KMS-11 (cell line): ENCODE results near the gene FOXN1.

ENCODE experiments used
- H2AFZ ChIP-seq: fragments of 200-600 bp; sonication (generic); 2 replicates; pipeline ENCODE4 v1.6.1; 2016; ENCODE audit warnings: antibody characterized with exemption, mixed run types, low read depth
- H3K27ac ChIP-seq: fragments of 200-600 bp; sonication (generic); 2 replicates; pipeline ENCODE4 v1.6.1; 2016; ENCODE audit warnings: mild to moderate bottlenecking, mixed run types
- H3K27me3 ChIP-seq: fragments of 200-600 bp; sonication (generic); 2 replicates; pipeline ENCODE4 v1.6.1; 2017; ENCODE audit warnings: mild to moderate bottlenecking, low read depth, mixed run types, moderate library complexity; ENCODE audit not compliant: insufficient read depth
- H3K36me3 ChIP-seq: fragments of 200-600 bp; sonication (generic); 2 replicates; pipeline ENCODE4 v1.6.1; 2017; ENCODE audit warnings: mild to moderate bottlenecking, mixed run types; ENCODE audit not compliant: insufficient read depth
- H3K4me1 ChIP-seq: fragments of 200-600 bp; sonication (generic); 2 replicates; pipeline ENCODE4 v1.6.1; 2016; ENCODE audit warnings: mild to moderate bottlenecking, low read depth, mixed run types; ENCODE audit not compliant: poor library complexity, severe bottlenecking
- H3K4me2 ChIP-seq: fragments of 200-600 bp; sonication (generic); 2 replicates; pipeline ENCODE4 v1.7.0; 2016; ENCODE audit warnings: mild to moderate bottlenecking, mixed run types
- H3K4me3 ChIP-seq: fragments of 200-600 bp; sonication (generic); IDR thresholded peaks from 2 replicates; pipeline ENCODE4 v1.6.1; 2017; ENCODE audit warnings: low read depth, low read length, mixed read lengths; ENCODE audit not compliant: insufficient read depth
- H3K79me2 ChIP-seq: fragments of 200-600 bp; sonication (generic); 2 replicates; pipeline ENCODE4 v1.6.1; 2016; ENCODE audit warnings: low read depth, mixed run types; ENCODE audit not compliant: insufficient read depth
- H3K9ac ChIP-seq: fragments of 200-600 bp; sonication (generic); 2 replicates; pipeline ENCODE4 v1.6.1; 2016; ENCODE audit warnings: mild to moderate bottlenecking, mixed run types
- H4K20me1 ChIP-seq: fragments of 200-600 bp; sonication (generic); 2 replicates; pipeline ENCODE4 v1.6.1; 2016; ENCODE audit warnings: mild to moderate bottlenecking, mixed run types; ENCODE audit not compliant: insufficient read depth
- CTCF ChIP-seq: fragments of 200-600 bp; sonication (generic); conservative IDR thresholded peaks from 2 replicates; pipeline ENCODE4 v1.6.1; 2017; ENCODE audit warnings: low read depth, mild to moderate bottlenecking, antibody characterized with exemption, low read length, moderate library complexity, mixed read lengths

Gene FOXN1

GRCh38 chr17:28508211-28508724, 2.1 kb downstream of the FOXN1 start:
- Histone ChIP-seq H3K79me2 (no peaks in the 10 kb centered on the region), H3K27me3 (peaks cover 43% of the 10 kb centered on the region), H3K9ac (no peak overlapping the region), H4K20me1 (no peaks in the 10 kb centered on the region), H3K4me1 (no peaks in the 10 kb centered on the region), H2AFZ (no peak overlapping the region), H3K36me3 (no peaks in the 10 kb centered on the region), H3K4me2 (no peak overlapping the region), H3K27ac (no peak overlapping the region), H3K4me3 (no peak overlapping the region)
- TF ChIP-seq CTCF, result no peak

GRCh38 chr17:28509789-28510188, 3.6 kb downstream of the FOXN1 start:
- Histone ChIP-seq H3K9ac (no peak overlapping the region), H3K27ac (no peak overlapping the region), H3K4me2 (no peak overlapping the region), H3K4me3 (no peak overlapping the region), H3K79me2 (no peaks in the 10 kb centered on the region), H3K27me3 (peaks cover 56% of the 10 kb centered on the region), H4K20me1 (no peaks in the 10 kb centered on the region), H3K4me1 (no peaks in the 10 kb centered on the region), H3K36me3 (no peaks in the 10 kb centered on the region), H2AFZ (no peak overlapping the region)
- TF ChIP-seq CTCF, result no peak

GRCh38 chr17:28511858-28512461, 5.8 kb downstream of the FOXN1 start:
- no peak for TF ChIP-seq CTCF
- no peak overlapping the region for H2AFZ ChIP-seq
- H3K4me3 ChIP-seq, result no peak overlapping the region
- H3K79me2 ChIP-seq, result no peaks in the 10 kb centered on the region
- no peaks in the 10 kb centered on the region for H4K20me1 ChIP-seq
- H3K4me2 ChIP-seq, result no peak overlapping the region
- H3K9ac ChIP-seq, result no peak overlapping the region
- no peak overlapping the region for H3K27ac ChIP-seq
- H3K36me3 ChIP-seq, result no peaks in the 10 kb centered on the region
- H3K27me3 ChIP-seq, result peaks cover 60% of the 10 kb centered on the region
- H3K4me1 ChIP-seq, result no peaks in the 10 kb centered on the region

- Histone ChIP-seq H3K4me2 (no peak overlapping the region), H3K27me3 (peaks cover 51% of the 10 kb centered on the region), H3K79me2 (no peaks in the 10 kb centered on the region), H4K20me1 (no peaks in the 10 kb centered on the region), H3K4me1 (peaks cover 5% of the 10 kb centered on the region), H3K36me3 (no peaks in the 10 kb centered on the region), H3K9ac (no peak overlapping the region), H3K4me3 (no peak overlapping the region), H3K27ac (no peak overlapping the region), H2AFZ (no peak overlapping the region)
- no peak for TF ChIP-seq CTCF
Observed at GRCh38 chr17:28513476-28513875, 7.3 kb downstream of the FOXN1 start.
